AG08395 (cell line): ENCODE measurements around the gene CDH13.

Experiments used
- DNase-seq: peaks from one replicate; pipeline ENCODE4 v3.0.0; 2012; ENCODE audit warnings: mixed read lengths, low spot score

Gene CDH13

GRCh38 chr16:83248735-83249463 is 622.1 kb downstream of the CDH13 start:
- DNase-seq, result peak; percentile 18

- DNase-seq, result no peak
Observed at GRCh38 chr16:83253521-83253920, 626.8 kb downstream of the CDH13 start.

DNA sequence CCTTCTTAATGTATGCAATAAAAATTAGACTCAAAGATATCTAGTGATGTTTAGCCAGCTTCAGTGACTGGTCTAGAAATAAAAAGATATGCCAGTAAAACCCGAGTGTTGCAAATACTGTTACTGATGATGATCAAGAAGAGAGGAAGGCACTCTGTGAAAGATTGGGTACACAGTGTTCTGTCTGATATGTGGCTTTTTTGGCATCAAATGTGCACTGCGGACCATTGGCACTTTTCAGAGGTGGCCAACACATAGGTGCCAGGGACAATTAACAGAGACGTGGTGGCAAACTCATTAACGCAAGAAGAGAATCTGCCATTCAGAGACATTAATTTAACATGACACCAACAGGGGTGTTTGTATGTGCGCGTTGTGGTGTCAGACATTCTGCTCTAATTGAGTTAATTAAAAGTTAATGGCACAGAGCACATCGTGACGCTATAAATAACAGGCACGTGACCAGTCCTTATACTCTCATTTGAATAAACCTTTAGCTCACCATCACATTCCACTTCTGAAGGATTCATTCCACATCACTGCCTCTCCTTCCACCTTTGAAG is 631.7 kb downstream of the CDH13 start:
- no peak for DNase-seq

DNA sequence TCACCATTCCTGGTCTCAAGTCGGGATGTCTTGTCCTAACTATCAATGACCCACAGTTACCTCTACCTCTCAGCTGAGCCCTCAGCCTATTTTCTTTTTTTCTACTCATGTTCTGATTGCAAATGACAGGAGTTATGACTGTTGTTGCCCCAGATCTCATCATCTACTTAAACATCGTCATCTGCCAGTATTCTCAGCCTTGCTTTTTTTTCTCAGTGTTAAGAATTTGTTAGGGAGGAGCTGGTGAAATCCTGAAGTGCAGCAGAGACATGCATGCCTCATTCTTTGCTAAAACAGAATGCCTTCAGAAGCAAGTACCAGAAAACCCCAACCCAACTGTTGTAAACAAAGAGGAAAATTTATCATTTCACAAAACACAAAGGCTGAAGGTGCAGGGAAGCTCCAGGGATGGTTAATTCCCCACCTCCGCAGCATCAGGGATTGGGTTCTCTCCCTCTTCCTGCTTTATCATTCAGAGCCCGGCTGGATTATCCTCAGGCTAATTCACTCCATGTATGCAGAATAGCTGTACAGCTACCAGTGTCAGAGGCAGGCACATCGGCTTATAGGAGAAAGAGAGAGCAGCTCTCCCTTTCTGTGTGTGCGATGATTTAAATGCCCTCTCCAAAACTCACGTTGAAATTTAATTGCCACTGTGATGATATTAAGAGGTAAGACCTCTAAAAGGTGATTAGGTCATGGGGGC is 640.2 kb downstream of the CDH13 start:
- no peak for DNase-seq

- no peak for DNase-seq
Observed at GRCh38 chr16:83268169-83268568, 641.4 kb downstream of the CDH13 start.

DNA sequence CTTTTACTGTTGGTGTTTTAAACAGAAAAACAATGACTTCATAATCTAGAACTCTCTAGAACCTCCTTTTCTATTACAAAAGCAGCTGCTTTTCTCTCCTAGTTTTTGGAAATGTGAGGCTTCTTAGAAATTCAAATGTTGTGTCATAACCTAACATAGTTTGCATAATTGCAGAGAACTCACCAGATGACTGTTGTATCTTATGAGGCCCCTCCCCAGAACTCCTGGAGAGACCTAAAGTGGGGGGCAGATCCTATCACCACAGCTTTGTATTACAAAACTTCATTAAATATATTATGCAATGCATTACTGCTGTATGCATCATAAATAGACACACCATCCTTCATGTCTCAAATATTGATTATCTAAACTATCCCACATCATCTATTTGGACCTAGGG is 642.3 kb downstream of the CDH13 start:
- no peak for DNase-seq

DNA sequence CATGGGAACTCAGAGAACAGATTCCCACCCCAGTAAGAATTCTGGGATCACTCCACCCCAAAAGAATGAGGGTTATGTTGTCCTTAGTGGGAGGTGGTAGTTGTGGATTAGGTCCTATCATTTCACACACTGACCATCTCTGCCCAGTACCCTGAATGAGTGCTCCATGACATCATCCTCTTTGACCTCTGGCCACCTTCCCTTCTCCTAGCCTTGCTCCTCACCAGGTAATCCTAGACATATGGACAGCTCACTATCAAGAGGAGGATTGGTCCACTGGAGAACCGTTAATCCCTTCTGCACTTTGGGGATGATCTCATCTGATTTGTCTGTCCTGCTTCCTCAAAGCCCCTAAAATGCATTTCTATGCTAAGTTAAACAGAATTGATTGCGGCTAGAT is 642.8 kb downstream of the CDH13 start:
- no peak for DNase-seq

- DNase-seq, result no peak
Observed at GRCh38 chr16:83270061-83270460, 643.3 kb downstream of the CDH13 start.

GRCh38 chr16:83270640-83271039 is 643.9 kb downstream of the CDH13 start:
- DNase-seq, result no peak

DNA sequence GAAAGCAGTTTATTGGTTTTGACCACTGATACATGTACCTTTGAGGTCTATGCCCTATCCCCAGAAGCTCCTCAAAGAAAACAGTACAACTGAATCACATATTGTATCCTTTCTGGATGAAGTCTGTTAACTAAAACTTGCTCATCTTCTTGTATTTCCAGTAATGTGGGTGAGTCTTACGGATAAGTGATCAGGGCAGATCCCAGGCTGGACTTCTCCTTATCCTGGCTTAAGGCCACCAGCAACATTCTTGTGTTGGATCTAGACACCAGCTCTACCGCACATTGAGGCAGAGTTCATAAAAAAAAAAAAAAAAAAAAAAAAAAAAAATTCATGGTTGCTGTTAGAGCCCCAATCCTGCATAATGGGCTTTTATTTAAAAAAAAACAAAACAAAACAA is 644.4 kb downstream of the CDH13 start:
- no peak for DNase-seq

DNA sequence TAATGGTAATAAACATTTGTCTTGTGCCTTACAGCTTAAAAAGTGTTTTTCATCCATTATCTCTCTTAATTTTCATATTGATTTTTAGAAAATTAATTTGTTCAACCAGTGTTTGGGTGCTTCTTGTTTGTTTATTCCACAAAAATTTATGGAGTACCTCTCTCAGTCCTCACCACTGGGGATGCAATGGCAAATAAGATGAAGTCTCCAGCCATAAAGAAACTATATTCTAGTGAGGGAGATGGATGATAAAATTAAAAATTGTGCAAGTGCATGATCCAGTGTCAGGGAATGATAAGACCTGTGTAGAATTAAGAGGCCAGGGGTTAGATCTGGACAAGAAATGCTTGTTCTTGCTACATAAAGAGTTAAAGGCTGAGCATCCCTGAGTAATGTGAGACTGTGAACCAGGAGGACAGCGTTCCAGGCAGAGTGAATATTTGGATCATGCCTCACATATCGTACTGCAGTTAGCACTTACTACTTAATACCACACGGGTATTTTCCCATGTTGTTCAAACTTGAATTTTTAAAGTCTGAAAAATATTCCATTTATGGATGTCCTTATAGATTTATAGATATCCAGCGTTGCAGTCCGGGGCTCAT is 645.3 kb downstream of the CDH13 start:
- DNase-seq, result peak; percentile 65

DNA sequence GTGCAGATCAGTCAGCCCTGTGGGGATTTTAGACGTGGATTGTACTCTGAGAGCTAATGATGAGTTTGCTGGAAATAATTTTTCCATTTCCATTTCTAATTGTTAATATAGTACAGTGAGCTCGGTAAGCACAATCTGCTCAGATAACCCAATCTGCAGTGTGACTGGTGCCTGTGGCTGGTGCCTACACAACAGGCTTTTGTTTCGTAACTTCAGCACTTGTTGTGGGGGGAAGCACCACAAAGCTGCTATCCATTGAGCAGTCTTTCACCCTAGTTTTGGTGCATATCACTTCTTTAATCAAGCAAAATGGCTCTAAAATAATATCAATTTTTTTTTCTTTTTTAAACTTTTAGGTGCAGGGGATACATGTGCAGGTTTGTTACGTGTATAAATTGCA is 646.1 kb downstream of the CDH13 start:
- no peak for DNase-seq

- no peak for DNase-seq
Observed at GRCh38 chr16:83273504-83274173, 646.9 kb downstream of the CDH13 start.

GRCh38 chr16:83279251-83279650 is 652.5 kb downstream of the CDH13 start:
- DNase-seq, result no peak

DNA sequence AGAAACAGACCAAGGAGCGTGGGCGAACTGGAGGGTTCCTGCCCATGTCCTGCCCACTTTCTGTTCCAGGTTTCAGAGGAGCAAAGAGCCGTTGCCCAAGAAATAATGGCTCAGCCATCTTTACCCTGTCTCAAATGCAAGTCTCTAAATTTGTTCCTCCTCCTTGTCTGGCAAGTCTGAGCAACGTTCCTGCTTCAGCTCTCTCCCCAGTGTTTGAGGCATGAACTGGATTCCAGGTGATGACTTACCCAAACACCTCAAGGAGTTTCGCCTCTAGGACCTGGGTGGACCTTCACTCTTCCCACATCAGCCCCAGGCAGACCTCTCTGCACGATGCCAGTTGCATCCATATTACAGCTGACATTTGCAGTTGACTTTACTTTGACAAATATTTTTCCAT is 659.2 kb downstream of the CDH13 start:
- no peak for DNase-seq

DNA sequence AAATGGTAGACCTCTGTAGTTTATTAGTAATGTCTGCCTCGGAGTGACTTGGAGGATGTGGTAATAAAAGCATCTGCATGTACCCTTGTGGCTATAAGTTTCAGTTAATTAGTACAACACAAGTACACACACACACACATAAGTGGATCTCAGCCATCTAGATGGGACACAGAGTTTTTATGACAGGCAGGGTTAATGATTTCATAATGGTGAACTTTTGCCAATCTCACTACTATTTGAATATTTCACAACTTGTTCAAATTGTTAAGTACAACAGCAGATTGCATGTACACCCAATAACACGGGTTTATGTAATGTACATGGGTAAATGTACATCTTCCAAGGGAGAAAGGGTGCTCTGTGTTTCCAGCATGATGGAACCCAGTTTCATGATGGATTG is 669.7 kb downstream of the CDH13 start:
- DNase-seq, result no peak

DNA sequence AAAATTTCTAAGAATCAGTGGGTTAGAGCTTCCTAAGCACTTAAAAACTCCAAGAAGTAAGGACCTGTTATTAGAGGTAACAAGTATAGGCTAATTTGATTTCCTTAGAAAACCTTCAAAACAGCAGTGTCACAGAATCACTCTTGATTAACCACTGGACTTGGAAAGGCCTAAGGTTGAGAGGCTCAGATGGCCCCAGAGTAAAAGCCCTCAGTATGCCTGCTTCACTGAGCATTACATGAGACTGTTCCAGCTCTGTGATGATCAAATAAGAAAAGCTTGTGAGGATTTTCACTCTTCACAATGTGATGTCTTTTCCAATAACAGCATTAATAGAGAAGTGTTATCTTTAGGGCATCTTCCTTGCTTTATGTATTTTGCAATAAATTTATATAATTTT is 671.8 kb downstream of the CDH13 start:
- no peak for DNase-seq

DNA sequence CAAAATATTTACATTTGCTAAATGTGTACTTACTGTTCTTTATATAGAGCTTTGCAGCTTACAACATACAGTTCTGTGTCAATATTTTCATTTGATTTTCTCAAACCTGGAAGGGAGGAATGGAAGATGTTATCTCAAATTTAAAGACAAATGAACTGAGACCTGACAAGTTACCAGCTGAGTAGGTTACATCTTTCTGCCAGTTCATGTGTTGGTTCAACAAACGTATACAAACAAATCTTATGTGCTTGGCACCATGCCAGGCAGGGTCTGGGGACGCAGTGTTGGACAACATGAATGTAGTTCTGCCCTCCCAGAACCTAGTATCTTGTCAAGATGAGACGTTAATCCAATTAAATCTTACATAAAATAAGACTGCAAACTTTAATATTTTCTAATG is 673.6 kb downstream of the CDH13 start:
- no peak for DNase-seq

- no peak for DNase-seq
Observed at GRCh38 chr16:83301971-83302370, 675.2 kb downstream of the CDH13 start.

DNA sequence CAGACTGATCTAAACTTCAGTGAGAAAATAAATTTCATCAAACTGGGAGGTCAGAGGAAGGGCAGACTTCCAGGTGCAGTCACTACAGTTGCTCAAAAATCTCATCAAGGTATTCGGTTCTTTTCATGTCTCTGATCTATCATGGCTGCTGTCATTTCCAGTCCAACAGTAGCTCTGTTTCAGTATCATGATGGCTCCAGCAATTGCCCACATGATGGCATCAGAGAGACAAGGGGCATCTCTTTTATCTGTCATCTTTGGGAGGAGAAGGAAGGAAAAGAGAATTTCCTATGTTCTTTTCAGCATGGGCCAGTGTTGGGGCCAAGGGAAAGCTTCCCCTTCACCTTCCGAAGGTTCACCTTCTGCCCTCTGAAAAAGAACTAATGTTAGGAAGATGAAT is 676.1 kb downstream of the CDH13 start:
- no peak for DNase-seq

DNA sequence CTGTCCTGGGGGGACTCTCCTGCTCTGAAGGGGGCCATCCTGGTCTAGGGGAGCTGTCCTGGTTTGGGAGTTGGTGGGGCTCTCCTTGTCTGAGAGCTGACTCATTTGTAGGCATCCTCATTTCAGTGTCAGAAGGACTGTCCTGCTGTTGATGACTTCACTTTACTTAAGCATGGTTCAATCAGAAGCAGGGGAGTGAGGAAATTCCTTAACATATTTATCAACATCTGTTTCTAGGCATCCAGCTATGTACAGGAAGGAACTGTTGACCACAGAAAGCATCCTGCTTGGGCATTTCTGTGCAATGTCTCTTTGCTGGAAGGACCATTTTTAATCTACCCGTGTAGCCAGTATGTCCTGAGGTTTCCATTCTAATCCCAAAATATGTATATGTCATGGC is 678.3 kb downstream of the CDH13 start:
- DNase-seq, result peak; percentile 90

GRCh38 chr16:83306961-83307593 is 680.3 kb downstream of the CDH13 start:
- no peak for DNase-seq
